ENCODE measurements around the gene UBAC2.

- TF ChIP-seq CTCF (IDR thresholded peaks at IDR 0.05; ENCODE audit: low read depth, low read length, missing input control) (peak; percentile 39), GABPA (IDR thresholded peaks at IDR 0.05 in 1 of 2, conservative IDR thresholded peaks at IDR 0.05 in 1 of 2) (no peak), EGR1 (IDR thresholded peaks at IDR 0.05; ENCODE audit: low read depth in 2 of 2) (no peak), TAF1 (conservative IDR thresholded peaks at IDR 0.05) (no peak)
These were observed 186.5 kb downstream of the UBAC2 start for GRCh38 chr13:99386911-99387788.
